Lower lobe of right lung (tissue), 2 donors: ENCODE measurements around the gene CD244. TPM values are rescaled to one million over a fixed set of nuclear protein-coding genes. Genes with fewer than 3 reads are reported as not detected.

Experiments used
- ATAC-seq, 2 donors: fragments of 200-7000 bp; cut with Tn5 transposase; one replicate each; pipeline ENCODE4 v1.9.1; 2020 to 2022; ENCODE audit warnings: mild to moderate bottlenecking in 2 of 2, moderate library complexity in 2 of 2
- DNase-seq: peaks from one replicate; pipeline ENCODE4 v3.0.0-alpha.2; 2020
- H3K27ac ChIP-seq: fragments of 200-600 bp; one replicate; pipeline ENCODE4 v1.8.0; 2022
- H3K27me3 ChIP-seq: fragments of 200-600 bp; one replicate; pipeline ENCODE4 v1.8.0; 2022; ENCODE audit warnings: low read depth
- H3K36me3 ChIP-seq: fragments of 200-600 bp; one replicate; pipeline ENCODE4 v1.8.0; 2022; ENCODE audit warnings: mild to moderate bottlenecking
- H3K4me1 ChIP-seq: fragments of 200-600 bp; one replicate; pipeline ENCODE4 v1.8.0; 2022
- H3K4me3 ChIP-seq: fragments of 200-600 bp; one replicate; pipeline ENCODE4 v1.8.0; 2022; ENCODE audit warnings: mild to moderate bottlenecking
- H3K9me3 ChIP-seq: fragments of 200-600 bp; one replicate; pipeline ENCODE4 v1.8.0; 2022
- CTCF ChIP-seq: fragments of 200-600 bp; IDR thresholded peaks from one replicate; pipeline ENCODE4 v1.8.0; 2022; ENCODE audit warnings: antibody characterized with exemption, mild to moderate bottlenecking
- intact Hi-C: fragments of 100-400 bp; cut with DNase I; formaldehyde crosslinking; loops from one replicate; pipeline ENCODE4 v1.11.0; 2022
- total RNA-seq: library from RNA; stranded (reverse); fragmentation: NEBNext Ultra II Directional; extraction: Animal tissue kit (Norgen Biotek cat#: 25700); gene quantifications from one replicate; pipeline ENCODE4 v1.2.1, GENCODE V29; 2021
- donor health status: DM: no; HTN: yes; CAD: no; lungs with severe emphysema.

Gene CD244
- total RNA-seq, 1 donor from 2014 or later = 4.5 TPM

GRCh38 chr1:160850993-160851392, 11.7 kb downstream of the CD244 start:
- no peak overlapping the region for H3K4me3 ChIP-seq
- intact Hi-C loops = no loop called here
- no peak for TF ChIP-seq CTCF

GRCh38 chr1:160850541-160850940, 12.1 kb downstream of the CD244 start:
- H3K27me3 ChIP-seq = no peaks in the 10 kb centered on the region
- no peaks in the 10 kb centered on the region for H3K9me3 ChIP-seq
- no peak for TF ChIP-seq CTCF
- no peaks in the 10 kb centered on the region for H3K36me3 ChIP-seq
- H3K4me1 ChIP-seq = no peaks in the 10 kb centered on the region
- no peak overlapping the region for H3K27ac ChIP-seq
- intact Hi-C loops = no loop called here
- H3K4me3 ChIP-seq = no peak overlapping the region
- DNase-seq (no peak), ATAC-seq (no peak)

More at GRCh38 chr1:160850993-160851392, 11.7 kb downstream of the CD244 start:
- DNase-seq (no peak), ATAC-seq (no peak)
- no peaks in the 10 kb centered on the region for H3K4me1 ChIP-seq
- H3K27ac ChIP-seq = no peak overlapping the region
- H3K36me3 ChIP-seq = no peaks in the 10 kb centered on the region
- H3K9me3 ChIP-seq = no peaks in the 10 kb centered on the region
- H3K27me3 ChIP-seq = no peaks in the 10 kb centered on the region

GRCh38 chr1:160846281-160846680, 16.4 kb downstream of the CD244 start:
- Histone ChIP-seq H3K9me3 (peaks cover 3% of the 10 kb centered on the region), H3K36me3 (no peaks in the 10 kb centered on the region), H3K4me1 (no peaks in the 10 kb centered on the region), H3K27me3 (no peaks in the 10 kb centered on the region), H3K27ac (no peak overlapping the region), H3K4me3 (no peak overlapping the region)
- intact Hi-C loops = no loop called here
- ATAC-seq (no peak), DNase-seq (no peak)
- no peak for TF ChIP-seq CTCF

- Histone ChIP-seq H3K27me3 (no peaks in the 10 kb centered on the region), H3K27ac (no peak overlapping the region), H3K4me1 (no peaks in the 10 kb centered on the region), H3K9me3 (peaks cover 3% of the 10 kb centered on the region), H3K36me3 (no peaks in the 10 kb centered on the region), H3K4me3 (no peak overlapping the region)
- DNase-seq (no peak), ATAC-seq (no peak)
- intact Hi-C loops = no loop called here
- no peak for TF ChIP-seq CTCF
Observed at GRCh38 chr1:160844447-160845232, 18.0 kb downstream of the CD244 start.

- intact Hi-C loops = no loop called here
Observed at GRCh38 chr1:160841079-160841478, 21.6 kb downstream of the CD244 start.

More at GRCh38 chr1:160841079-160841478, 21.6 kb downstream of the CD244 start:
- Histone ChIP-seq H3K4me1 (peaks cover 17% of the 10 kb centered on the region), H3K9me3 (peaks cover 3% of the 10 kb centered on the region), H3K27ac (no peak overlapping the region), H3K36me3 (no peaks in the 10 kb centered on the region), H3K27me3 (no peaks in the 10 kb centered on the region), H3K4me3 (no peak overlapping the region)
- ATAC-seq (no peak), DNase-seq (no peak)
- no peak for TF ChIP-seq CTCF
